B cell (primary cell): Measurements from ENCODE around the gene NAGLU.

Experiments
- EZH2 ChIP-seq: IDR thresholded peaks from 2 replicates; pipeline ENCODE4 v1.6.1; 2012; ENCODE audit warnings: borderline replicate concordance, low read depth, mild to moderate bottlenecking, moderate library complexity, low read length; ENCODE audit not compliant: insufficient read depth, poor library complexity, severe bottlenecking
- TF ChIP-seq, protein P1 (sequence below): fragments of 200-600 bp; IDR thresholded peaks from one replicate; pipeline ENCODE4 v1.8.0; 2022; ENCODE audit warnings: antibody characterized with exemption, mild to moderate bottlenecking

DNA sequence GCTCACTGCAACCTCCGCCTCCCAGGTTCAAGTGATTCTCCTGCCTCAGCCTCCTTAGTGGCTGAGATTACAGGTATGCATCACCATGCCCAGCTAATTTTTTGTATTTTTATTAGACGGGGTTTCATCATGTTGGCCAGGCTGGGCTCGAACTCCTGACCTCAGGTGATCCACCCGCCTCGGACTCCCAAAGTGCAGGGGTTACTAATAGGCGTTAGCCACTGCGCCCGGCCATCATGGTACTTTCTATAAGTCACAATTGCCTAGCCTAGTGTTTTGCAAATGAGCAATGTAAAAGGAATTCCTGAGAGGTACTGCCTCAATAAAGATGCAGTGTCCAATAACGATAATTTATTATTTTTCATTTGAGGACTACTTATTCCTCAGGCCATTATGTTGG is 55.4 kb downstream of the NAGLU start:
- TF ChIP-seq, protein P1, sequence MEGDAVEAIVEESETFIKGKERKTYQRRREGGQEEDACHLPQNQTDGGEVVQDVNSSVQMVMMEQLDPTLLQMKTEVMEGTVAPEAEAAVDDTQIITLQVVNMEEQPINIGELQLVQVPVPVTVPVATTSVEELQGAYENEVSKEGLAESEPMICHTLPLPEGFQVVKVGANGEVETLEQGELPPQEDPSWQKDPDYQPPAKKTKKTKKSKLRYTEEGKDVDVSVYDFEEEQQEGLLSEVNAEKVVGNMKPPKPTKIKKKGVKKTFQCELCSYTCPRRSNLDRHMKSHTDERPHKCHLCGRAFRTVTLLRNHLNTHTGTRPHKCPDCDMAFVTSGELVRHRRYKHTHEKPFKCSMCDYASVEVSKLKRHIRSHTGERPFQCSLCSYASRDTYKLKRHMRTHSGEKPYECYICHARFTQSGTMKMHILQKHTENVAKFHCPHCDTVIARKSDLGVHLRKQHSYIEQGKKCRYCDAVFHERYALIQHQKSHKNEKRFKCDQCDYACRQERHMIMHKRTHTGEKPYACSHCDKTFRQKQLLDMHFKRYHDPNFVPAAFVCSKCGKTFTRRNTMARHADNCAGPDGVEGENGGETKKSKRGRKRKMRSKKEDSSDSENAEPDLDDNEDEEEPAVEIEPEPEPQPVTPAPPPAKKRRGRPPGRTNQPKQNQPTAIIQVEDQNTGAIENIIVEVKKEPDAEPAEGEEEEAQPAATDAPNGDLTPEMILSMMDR: no peak
- TF ChIP-seq EZH2: no peak
